Aorta (tissue), 5 donors: ENCODE measurements around the gene CCND1. TPM values are rescaled to one million over a fixed set of nuclear protein-coding genes. Genes with fewer than 3 reads are reported as not detected.
A peak's percentile ranks its signal among the peaks of the same experiment; 100 is the strongest.

Source experiments
- ATAC-seq: fragments of 200-7000 bp; cut with Tn5 transposase; one replicate; pipeline ENCODE4 v1.9.1; 2022; ENCODE audit warnings: moderate library complexity; ENCODE audit not compliant: low FRiP score
- DNase-seq, 2 donors: peaks; one replicate each; pipeline ENCODE4 v3.0.0-alpha.2; 2020
- H3K27ac ChIP-seq, 2 donors: one replicate each; pipeline ENCODE4 v1.5.1; 2013; ENCODE audit warnings: low read length in 2 of 2, mild to moderate bottlenecking in 2 of 2, moderate library complexity in 2 of 2, control low read depth in 1 of 2, inconsistent platforms in 1 of 2, low read depth in 1 of 2
- H3K27me3 ChIP-seq, 2 donors: one replicate each; pipeline ENCODE4 v1.6.1; 2013; ENCODE audit warnings: control low read depth in 1 of 2, low read length in 1 of 2, mild to moderate bottlenecking in 1 of 2, moderate library complexity in 1 of 2; ENCODE audit not compliant: insufficient read depth in 2 of 2, control insufficient read depth in 1 of 2
- H3K36me3 ChIP-seq, 2 donors: one replicate each; pipeline ENCODE4 v1.6.1; 2013; ENCODE audit warnings: control low read depth in 1 of 2, low read length in 1 of 2, mild to moderate bottlenecking in 1 of 2; ENCODE audit not compliant: insufficient read depth in 2 of 2, control insufficient read depth in 1 of 2
- H3K4me1 ChIP-seq, 2 donors: one replicate each; pipeline ENCODE4 v1.6.1; 2013; ENCODE audit warnings: low read length in 2 of 2, control low read depth in 1 of 2, mild to moderate bottlenecking in 1 of 2, moderate library complexity in 1 of 2; ENCODE audit not compliant: insufficient read depth in 2 of 2, control insufficient read depth in 1 of 2
- H3K4me3 ChIP-seq, 2 donors: one replicate each; pipeline ENCODE4 v1.5.1; 2013; ENCODE audit warnings: low read length in 2 of 2, control low read depth in 1 of 2, mild to moderate bottlenecking in 1 of 2
- H3K9me3 ChIP-seq: one replicate; pipeline ENCODE4 v1.6.1; 2013; ENCODE audit warnings: mild to moderate bottlenecking, low read length; ENCODE audit not compliant: control insufficient read depth
- WGBS, 2 donors: extraction: QIAGEN DNeasy Blood & Tissue Kit; methylation state at CpG; one replicate each; pipeline ENCODE4 v1.1.7; 2013; 5-methylcytosine and 5-hydroxymethylcytosine counted together
- intact Hi-C, 2 donors: fragments of 100-400 bp; cut with DNase I; formaldehyde crosslinking; loops; one replicate each; pipeline versions ENCODE4 v1.14.2 to v1.15.0; 2022
- polyA plus RNA-seq, 2 donors: library from polyadenylated mRNA; stranded (reverse); fragments of 200-250 nt; gene quantifications; one replicate each; pipeline ENCODE4 v1.2.3, GENCODE V29; 2013
- total RNA-seq, 2 donors: library from RNA; stranded (reverse); fragmentation: NEBNext Ultra II Directional; extraction: Animal tissue kit (Norgen Biotek cat#: 25700); gene quantifications; one replicate each; pipeline ENCODE4 v1.2.1, GENCODE V29; 2021
- donor health status: healthy with polysubstance abuse.
- donor health status: Bipolar disorder and iron deficiency.
- donor health status: DM: no; HTN: no; CAD: no.
- donor health status: DM: no; HTN: no; CAD: no.
- donor health status: DM: yes; HTN: yes; CAD: no.

CCND1 gene
- total and polyA plus RNA-seq, 4 donors = 20.9 to 102 (median 71.2) TPM

DNA sequence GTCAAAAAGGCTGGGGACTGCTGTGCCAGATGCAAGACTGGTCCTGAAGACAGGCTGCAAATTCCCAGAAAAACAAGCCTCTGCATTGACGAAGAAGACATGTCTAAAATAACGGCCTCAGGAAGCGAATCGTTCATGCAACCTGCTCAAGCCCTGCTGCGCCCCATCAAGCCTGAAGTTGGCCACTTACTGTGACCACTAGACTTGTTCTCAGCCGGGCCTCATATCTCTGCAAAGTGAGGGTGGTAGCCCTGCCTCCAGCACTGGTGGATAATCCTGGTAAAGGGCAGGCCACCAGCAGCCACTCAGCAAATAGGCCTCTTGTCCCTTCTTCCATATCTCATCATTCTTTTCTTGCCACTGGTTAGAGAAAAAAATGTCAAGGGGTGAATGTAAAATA is 22.4 kb downstream of the CCND1 start:
- WGBS, 2 donors = 91 to 92% methylated on average over 6 of the region's 6 CpGs
- no peak overlapping the region for H3K27ac ChIP-seq
- peaks cover 2 to 8% of the 10 kb centered on the region in 2 donors for H3K36me3 ChIP-seq
- intact Hi-C loops = no loop called here
- no peaks in the 10 kb centered on the region for H3K27me3 ChIP-seq
- H3K9me3 ChIP-seq = no peaks in the 10 kb centered on the region
- no peak overlapping the region for H3K4me3 ChIP-seq
- no peaks in the 10 kb centered on the region for H3K4me1 ChIP-seq
- DNase-seq = no peak
- no peak for ATAC-seq

DNA sequence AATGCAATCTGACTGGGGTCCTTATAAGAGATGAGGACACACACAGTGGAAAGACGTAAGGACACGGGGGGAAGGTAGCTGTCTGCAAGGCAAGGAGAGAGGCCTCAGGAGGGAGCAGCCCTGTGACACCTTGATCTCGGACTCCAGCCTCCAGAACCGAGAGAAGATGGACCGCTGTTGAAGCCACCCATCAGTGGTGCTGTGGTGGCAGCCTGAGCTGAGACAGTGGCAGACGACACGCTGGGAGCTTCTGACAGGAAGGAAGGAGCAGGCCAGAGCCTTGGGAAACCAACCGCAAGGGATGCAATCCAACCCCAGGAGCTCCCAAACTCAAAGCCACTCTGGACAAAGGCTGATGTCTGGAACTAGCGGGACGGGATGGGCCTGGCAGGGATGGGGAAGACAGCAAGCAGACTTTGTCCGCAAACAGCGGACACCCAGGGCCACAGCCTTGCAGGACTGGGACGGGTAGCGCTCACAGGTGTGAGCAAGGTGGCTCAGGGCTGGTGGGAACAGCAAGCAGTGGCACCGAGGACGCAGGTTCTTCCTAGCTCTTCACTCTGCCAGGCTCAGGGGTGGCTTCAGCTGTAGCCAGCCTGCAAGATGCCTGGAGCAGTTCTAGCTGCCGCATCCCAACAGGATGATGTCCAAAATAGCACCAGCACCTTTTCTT is 23.3 kb downstream of the CCND1 start:
- intact Hi-C loops = no loop called here
- no peaks in the 10 kb centered on the region for H3K4me1 ChIP-seq
- no peak overlapping the region for H3K4me3 ChIP-seq
- ATAC-seq = no peak
- 89 to 94% methylated on average over 17 of the region's 17 CpGs for WGBS, 2 donors
- no peaks in the 10 kb centered on the region for H3K27me3 ChIP-seq
- no peak overlapping the region for H3K27ac ChIP-seq
- H3K9me3 ChIP-seq = no peaks in the 10 kb centered on the region
- peak in 1 of 2 donors; percentile 65 for DNase-seq
- H3K36me3 ChIP-seq = peaks cover 2 to 8% of the 10 kb centered on the region in 2 donors

DNA sequence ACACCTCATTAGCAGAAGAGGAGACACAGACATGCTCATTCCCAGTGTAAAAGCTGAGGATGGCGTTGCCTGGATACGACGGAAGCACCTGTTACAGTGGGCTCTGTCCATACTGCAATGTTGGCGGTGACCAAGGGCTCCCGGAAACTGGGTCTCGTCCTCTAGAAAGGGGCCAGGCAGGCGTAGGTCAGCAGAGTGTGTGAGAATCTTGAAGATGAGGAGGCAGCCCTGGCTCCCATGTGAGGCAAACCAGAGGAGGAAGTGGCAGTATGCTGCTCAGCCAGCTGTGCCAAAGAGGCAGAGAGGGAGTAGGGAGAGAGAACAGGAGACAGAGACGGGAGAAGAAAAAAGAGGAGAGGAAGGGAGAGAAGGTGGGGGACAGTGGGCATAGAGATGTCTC is 23.9 kb downstream of the CCND1 start:
- WGBS, 2 donors = 87 to 90% methylated on average over 8 of the region's 8 CpGs
- DNase-seq (peak in 1 of 2 donors; percentile 56), ATAC-seq (no peak)
- no peaks in the 10 kb centered on the region for H3K9me3 ChIP-seq
- intact Hi-C loops = no loop called here
- H3K4me1 ChIP-seq = no peaks in the 10 kb centered on the region
- H3K4me3 ChIP-seq = no peak overlapping the region
- H3K36me3 ChIP-seq = peaks cover 2 to 8% of the 10 kb centered on the region in 2 donors
- no peaks in the 10 kb centered on the region for H3K27me3 ChIP-seq
- no peak overlapping the region for H3K27ac ChIP-seq

DNA sequence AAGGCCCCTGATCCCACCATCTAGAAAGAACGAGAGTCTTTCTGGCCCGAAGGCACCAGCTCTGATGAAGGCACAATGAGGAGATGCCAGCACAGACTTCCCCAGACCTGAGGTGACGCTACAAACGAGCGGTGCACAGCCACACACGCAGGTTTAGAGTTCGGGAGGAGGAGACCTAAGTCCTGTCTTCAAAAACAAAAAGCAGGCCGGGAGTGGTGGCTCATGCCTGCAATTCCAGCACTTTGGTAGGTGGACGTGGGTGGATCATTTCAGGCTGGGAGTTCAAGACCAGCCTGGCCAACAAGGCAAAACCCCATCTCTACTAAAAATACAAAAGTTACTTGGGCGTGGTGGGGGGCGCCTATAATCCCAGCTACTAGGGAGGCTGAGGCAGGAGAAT is 24.7 kb downstream of the CCND1 start:
- H3K27me3 ChIP-seq = no peaks in the 10 kb centered on the region
- H3K4me1 ChIP-seq = no peaks in the 10 kb centered on the region
- DNase-seq = peak in 1 of 2 donors; percentile 65
- WGBS, 2 donors = 90 to 92% methylated on average over 11 of the region's 11 CpGs
- H3K9me3 ChIP-seq = no peaks in the 10 kb centered on the region
- H3K36me3 ChIP-seq = peaks cover 2 to 8% of the 10 kb centered on the region in 2 donors
- no peak for ATAC-seq
- H3K27ac ChIP-seq = no peak overlapping the region
- H3K4me3 ChIP-seq = no peak overlapping the region
- intact Hi-C loops = no loop called here

DNA sequence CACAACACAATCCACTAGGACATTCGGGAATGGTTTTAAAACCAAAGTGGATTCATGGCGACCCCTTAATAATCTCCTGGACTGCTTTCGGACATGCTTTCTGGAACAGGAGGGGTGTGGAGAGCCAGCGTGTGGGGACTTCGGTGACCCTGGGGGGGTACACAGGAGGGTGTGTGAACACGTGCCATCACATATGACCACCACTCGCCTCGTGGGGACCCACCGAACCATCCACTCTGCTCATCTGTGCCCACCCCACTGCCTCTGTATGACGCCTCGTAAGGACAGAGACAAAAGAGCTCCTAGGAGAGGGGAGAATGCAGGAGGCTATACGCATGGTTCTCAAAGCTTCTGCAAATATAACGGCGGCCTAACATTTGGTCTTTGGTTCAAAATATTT is 25.3 kb downstream of the CCND1 start:
- H3K4me3 ChIP-seq = no peak overlapping the region
- H3K27ac ChIP-seq = no peak overlapping the region
- H3K9me3 ChIP-seq = no peaks in the 10 kb centered on the region
- ATAC-seq = no peak
- WGBS, 2 donors = 91 to 94% methylated on average over 14 of the region's 14 CpGs
- intact Hi-C loops = no loop called here
- H3K36me3 ChIP-seq = peaks cover 2 to 8% of the 10 kb centered on the region in 2 donors
- no peaks in the 10 kb centered on the region for H3K4me1 ChIP-seq
- no peaks in the 10 kb centered on the region for H3K27me3 ChIP-seq
- DNase-seq = no peak

DNA sequence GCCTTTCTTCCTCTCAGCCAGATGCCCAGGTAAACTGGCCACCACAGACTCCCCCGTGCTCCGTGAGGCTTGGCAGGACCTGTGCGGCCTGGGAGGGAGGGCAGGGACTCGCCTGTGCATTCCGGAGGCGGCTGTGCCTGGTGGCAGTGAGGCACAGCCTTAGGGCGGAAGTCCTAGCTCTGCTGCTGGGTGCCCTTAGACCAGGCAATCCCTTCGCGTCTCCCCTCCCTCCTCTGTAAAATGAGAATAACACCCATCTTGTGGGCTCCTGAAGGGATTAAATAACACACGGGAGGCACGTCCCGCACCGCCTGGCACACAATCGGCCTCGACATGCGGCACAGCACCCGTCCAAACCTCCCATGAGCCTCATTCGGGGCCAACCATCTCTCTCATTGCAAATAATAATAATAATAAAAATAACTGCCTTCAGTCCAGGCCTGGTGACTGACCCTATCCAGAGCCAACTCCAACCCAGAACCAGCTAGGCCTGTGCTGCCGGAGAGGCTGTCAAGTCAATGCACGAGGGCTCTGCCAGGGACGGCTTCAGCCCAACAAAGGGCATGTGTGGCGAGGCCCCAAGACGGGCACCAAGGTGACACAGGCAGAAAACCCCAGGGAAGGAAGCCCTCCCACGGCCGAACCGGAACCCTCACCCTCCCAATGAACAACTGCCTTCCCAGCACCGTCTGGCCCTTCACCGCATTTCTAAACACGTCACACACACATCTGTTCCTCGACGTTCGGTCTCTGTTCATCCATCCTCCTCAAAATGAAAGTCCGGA is 26.0 kb downstream of the CCND1 start:
- no peaks in the 10 kb centered on the region for H3K9me3 ChIP-seq
- no peak overlapping the region for H3K4me3 ChIP-seq
- H3K36me3 ChIP-seq = peaks cover 2 to 9% of the 10 kb centered on the region in 2 donors
- no peaks in the 10 kb centered on the region for H3K4me1 ChIP-seq
- ATAC-seq (no peak), DNase-seq (peak in 1 of 2 donors; percentile 70)
- H3K27me3 ChIP-seq = no peaks in the 10 kb centered on the region
- intact Hi-C loops = no loop called here
- 88 to 91% methylated on average over 33 of the region's 33 CpGs for WGBS, 2 donors
- no peak overlapping the region for H3K27ac ChIP-seq

DNA sequence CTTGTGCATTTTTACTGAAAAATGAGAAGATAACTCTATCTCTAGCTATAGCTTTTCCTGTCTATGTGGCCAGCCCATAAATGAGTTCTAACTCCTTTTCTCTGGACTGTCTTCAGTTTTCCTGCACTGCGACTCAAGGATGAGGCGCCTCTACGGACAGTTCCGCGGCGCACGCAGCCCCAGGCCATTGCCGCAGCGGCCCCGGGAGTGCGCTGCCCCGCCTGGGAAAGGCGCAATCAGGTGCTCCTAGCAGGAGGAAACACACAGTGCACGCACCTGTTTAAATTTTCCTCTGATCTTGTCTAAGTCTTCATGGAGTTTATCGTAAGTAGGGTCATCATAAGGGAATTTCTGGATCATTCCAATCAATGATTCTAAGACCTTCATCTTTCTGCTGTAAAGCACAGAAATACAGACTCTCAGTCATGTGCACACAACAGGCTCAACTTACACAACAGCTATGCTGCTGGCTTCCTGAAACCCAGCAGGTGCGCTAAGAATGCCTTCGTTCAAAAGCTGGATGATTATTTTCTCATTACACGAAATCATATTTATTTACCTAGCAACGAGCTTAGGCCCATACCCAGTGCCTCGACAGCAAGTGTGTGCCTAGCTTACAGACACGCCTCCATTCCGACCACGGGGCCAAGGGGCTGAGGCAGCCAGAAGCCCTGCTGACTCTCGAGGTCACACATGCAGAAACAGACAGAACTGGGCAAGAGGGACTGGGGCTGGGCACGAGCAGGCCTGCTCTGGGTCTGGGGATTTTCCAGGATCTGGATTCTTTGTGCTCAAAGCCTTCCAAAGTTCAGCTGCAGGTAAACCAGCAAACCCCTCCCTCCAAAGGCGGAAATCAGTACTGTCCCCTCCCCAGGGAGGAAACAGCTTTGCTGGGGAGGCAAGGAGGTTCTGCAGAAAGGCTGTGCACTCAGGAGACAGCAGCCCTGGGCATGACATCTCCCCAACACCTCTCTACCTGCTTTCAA is 27.0 kb downstream of the CCND1 start:
- Histone ChIP-seq H3K9me3 (no peaks in the 10 kb centered on the region), H3K27ac (no peak overlapping the region), H3K4me3 (no peak overlapping the region), H3K27me3 (no peaks in the 10 kb centered on the region), H3K4me1 (no peaks in the 10 kb centered on the region), H3K36me3 (peaks cover under 1 to 10% of the 10 kb centered on the region in 2 donors)
- intact Hi-C loops = loop anchor here in 1 of 2 donors (2.0 kb wide), 1 partner anchor 567 kb away; no protein-coding TSS in a partner anchor
- DNase-seq (no peak), ATAC-seq (no peak)
- WGBS, 2 donors = 88 to 89% methylated on average over 26 of the region's 26 CpGs

DNA sequence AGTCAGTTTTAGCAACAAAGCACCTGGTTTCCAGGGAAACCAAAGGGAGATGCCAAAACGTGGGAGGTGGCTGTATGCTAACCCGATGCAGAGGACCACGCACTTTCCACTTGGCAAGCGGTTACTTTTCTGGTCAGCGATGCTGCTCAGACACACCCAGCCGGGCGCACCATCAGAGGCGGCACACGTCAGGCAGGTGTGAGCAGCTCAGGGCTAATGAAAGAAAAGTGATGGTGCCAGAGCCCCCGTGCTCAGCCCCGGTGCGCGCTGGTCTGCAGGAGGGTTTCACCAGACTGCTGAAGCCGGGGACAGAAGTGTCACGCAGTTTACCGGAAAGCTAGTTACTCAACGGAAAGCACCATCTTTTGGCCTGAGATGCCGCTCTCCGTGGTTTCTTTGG is 28.5 kb downstream of the CCND1 start:
- H3K27me3 ChIP-seq = no peaks in the 10 kb centered on the region
- DNase-seq = peak in 1 of 2 donors; percentile 68
- H3K4me1 ChIP-seq = no peaks in the 10 kb centered on the region
- peaks cover 0 to 10% of the 10 kb centered on the region in 2 donors for H3K36me3 ChIP-seq
- ATAC-seq = no peak
- H3K4me3 ChIP-seq = no peak overlapping the region
- intact Hi-C loops = loop anchor here in 1 of 2 donors (2.0 kb wide), 1 partner anchor 569 kb away; no protein-coding TSS in a partner anchor
- no peaks in the 10 kb centered on the region for H3K9me3 ChIP-seq
- no peak overlapping the region for H3K27ac ChIP-seq
- 88 to 92% methylated on average over 19 of the region's 19 CpGs for WGBS, 2 donors
